Subcutaneous adipose tissue (tissue), 4 donors: ENCODE results near the gene ANGPT4. TPM values are rescaled to one million over a fixed set of nuclear protein-coding genes. Genes with fewer than 3 reads are reported as not detected.

Experiments used
- CTCF ChIP-seq: fragments of 450-650 bp; IDR thresholded peaks from one replicate; pipeline ENCODE4 v1.5.1; 2016; ENCODE audit warnings: low read depth, mild to moderate bottlenecking, control low read depth, antibody characterized with exemption, moderate library complexity
- total RNA-seq, 4 donors: library from RNA; depleted of rRNA; stranded (reverse); fragments of >200 nt; gene quantifications; one replicate each; pipeline ENCODE4 v1.1.0, GENCODE V29; 2016

Gene ANGPT4
- total RNA-seq = 100 to 1,000 TPM in 1 of 4 donors, 10 to 100 TPM in 1, 1 to 10 TPM in 2; 2.3 to 106 (median 8.7) TPM

GRCh38 chr20:916125-916799, at the start of gene ANGPT4:
TSS of gene ANGPT4 (minus strand) at chr20:916334. CDS start at chr20:916214, 120 bp downstream.
- no peak for TF ChIP-seq CTCF

DNA sequence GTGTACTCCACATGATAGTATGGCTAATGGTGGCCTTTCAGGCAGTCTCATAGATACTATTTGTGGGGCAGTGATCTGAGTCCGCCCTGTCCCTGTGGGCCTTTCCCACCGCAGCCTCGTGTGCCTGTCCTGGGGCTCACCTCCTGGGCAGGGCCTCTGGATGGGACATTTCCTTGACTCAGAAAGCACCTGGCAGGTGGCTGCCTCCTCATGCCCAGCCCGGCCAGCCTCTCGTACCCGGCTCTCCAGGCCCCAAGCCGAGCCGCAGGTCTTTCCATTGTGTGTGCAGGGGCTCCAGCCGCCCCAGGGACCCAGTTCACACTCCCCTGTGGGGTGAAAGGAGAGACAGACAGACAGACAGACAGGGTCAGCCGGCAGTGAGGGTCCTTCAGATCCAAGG, 47.7 kb upstream of the ANGPT4 start:
- TF ChIP-seq CTCF = no peak

GRCh38 chr20:962683-963082, 46.5 kb upstream of the ANGPT4 start:
- no peak for TF ChIP-seq CTCF

DNA sequence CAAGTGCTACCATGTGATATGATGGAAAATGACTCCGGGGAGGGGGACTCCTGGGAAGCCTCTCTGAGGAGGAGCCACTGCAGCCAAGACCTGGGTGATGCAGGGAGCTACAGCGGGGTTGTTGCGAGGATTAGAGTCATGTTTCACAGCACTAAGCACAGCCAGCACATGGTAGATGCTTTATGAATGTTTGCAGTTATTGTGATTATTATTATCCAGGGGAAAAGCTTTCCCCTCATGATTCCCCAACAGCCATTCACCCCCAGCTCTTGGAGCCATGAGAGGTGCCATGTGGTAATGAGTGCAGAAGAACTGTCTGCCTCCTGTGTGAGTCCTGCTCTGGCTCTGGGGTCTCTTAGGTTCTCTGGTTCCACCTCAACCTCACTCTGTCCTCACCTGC, 46.1 kb upstream of the ANGPT4 start:
- no peak for TF ChIP-seq CTCF

GRCh38 chr20:961768-962167, 45.6 kb upstream of the ANGPT4 start:
- no peak for TF ChIP-seq CTCF

DNA sequence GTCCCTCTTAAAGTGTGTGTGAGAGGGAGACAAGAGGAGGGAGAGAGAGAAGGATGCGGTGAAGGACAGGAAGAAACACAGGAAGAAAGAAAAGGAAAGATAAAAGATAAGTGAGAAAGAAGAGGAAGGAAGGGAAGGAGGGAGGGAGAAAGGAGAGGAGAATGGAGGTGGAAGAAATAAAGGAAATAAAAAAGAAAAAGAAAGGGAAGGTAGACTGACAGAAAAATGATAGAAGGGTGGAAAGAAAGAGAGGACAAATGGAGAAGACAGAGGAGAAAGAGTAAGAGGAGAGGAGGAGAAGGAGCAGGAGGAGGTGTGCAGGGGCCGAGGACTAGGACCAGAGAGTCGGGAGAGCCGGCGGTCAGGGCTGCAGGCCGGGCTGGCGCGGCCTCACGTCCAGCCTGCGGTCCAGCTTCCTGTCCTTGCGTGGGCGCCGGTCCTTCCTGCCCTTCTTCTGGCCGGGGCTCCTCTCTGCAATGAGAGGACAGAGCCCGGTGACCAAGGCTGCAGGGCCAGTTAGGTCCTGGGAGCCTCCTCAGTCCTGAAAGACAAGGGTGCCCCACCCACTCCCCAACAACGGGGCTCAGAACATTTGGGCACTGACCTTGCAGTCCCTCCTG, 44.0 kb upstream of the ANGPT4 start:
- no peak for TF ChIP-seq CTCF

DNA sequence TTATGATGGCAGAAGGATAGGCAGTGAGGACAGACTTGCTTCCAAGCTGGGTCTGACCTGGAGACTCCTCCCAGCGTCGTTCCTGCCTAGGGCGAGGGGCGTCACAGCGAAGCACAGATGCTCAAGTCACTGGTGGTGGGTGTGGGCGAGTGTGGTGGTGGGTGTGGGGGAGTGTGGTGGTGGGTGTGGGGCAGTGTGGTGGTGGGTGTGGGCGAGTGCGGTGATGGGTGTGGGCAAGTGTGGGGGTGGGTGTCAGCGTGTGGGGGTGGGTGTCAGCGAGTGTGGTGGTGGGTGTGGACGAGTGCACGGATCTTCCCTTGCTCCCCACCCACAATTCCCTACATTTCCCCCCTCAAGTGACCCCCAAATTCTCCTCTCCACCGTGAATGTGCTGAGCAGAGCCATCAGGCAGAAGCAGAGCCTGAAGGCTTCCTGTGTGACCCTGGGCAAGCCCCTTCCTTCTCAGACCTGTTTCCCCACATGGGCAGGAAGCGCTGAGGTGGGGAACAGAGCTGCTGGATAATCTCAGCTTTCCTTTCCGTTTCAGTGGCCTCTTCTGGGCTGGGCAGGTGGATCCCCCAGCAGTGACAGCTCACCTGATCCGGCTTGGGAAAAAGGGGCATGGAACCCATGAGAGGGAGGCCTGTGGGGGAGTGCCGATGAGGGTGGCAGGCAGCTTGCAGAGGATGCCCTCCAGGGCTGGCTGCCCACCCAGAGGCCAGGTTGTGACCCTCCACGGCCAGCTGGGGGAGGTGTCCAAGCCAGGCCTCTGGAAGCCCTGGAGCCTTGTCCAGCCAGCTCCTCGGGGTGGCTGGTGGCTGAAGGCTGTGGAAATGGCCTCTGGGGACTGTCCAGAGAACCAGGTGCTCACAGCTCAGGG, 43.0 kb upstream of the ANGPT4 start:
- no peak for TF ChIP-seq CTCF
